ENCODE results near the gene NRP2.

NRP2 gene

GRCh38 chr2:205660521-205661124, 21.7 kb upstream of the NRP2 start:
- DNase-seq = no peak

GRCh38 chr2:205661281-205661680, 21.0 kb upstream of the NRP2 start:
- DNase-seq = no peak

GRCh38 chr2:205662206-205662965, 19.9 kb upstream of the NRP2 start:
- no peak for DNase-seq

- no peak for DNase-seq
Observed at GRCh38 chr2:205665791-205666190, 16.5 kb upstream of the NRP2 start.

GRCh38 chr2:205670292-205670691, 12.0 kb upstream of the NRP2 start:
- DNase-seq = no peak

GRCh38 chr2:205673312-205673711, 9.0 kb upstream of the NRP2 start:
- DNase-seq = no peak

GRCh38 chr2:205675861-205676516, 6.3 kb upstream of the NRP2 start:
- no peak for DNase-seq

- no peak for DNase-seq
Observed at GRCh38 chr2:205678541-205679142, 3.7 kb upstream of the NRP2 start.

- DNase-seq = no peak
Observed at GRCh38 chr2:205679410-205680009, 2.8 kb upstream of the NRP2 start.

GRCh38 chr2:205680067-205680466, 2.2 kb upstream of the NRP2 start:
- no peak for DNase-seq

GRCh38 chr2:205680903-205681302, 1.4 kb upstream of the NRP2 start:
- no peak for DNase-seq

- no peak for DNase-seq
Observed at GRCh38 chr2:205681401-205682238, 681 bp upstream of the NRP2 start.

- DNase-seq = no peak
Observed at GRCh38 chr2:205682971-205683501, 735 bp downstream of the NRP2 start.

GRCh38 chr2:205683502-205684367, 1.4 kb downstream of the NRP2 start:
- no peak for DNase-seq

GRCh38 chr2:205684871-205685313, 2.6 kb downstream of the NRP2 start:
- no peak for DNase-seq

GRCh38 chr2:205685314-205686055, 3.2 kb downstream of the NRP2 start:
- DNase-seq = no peak

- DNase-seq = no peak
Observed at GRCh38 chr2:205686056-205686782, 3.9 kb downstream of the NRP2 start.

GRCh38 chr2:205686783-205687640, 4.7 kb downstream of the NRP2 start:
- DNase-seq = no peak

GRCh38 chr2:205687641-205687956, 5.3 kb downstream of the NRP2 start:
- DNase-seq = no peak

Data from cerebellar nuclear complex (tissue), 1 donor.